HepG2 (cell line): ENCODE results near the gene MIB2. TPM values are rescaled to one million over a fixed set of nuclear protein-coding genes. Genes with fewer than 3 reads are reported as not detected.

Source experiments
- CBX1 ChIP-seq: IDR thresholded peaks from one replicate; pipeline ENCODE4 v1.6.1; 2016; ENCODE audit warnings: antibody characterized with exemption, low read depth
- DR1 ChIP-seq: sonication (generic); formaldehyde crosslinking; IDR thresholded peaks from 2 replicates; pipeline ENCODE4 v1.8.0; 2021; ENCODE audit warnings: mild to moderate bottlenecking, missing genetic modification reagents, inconsistent platforms
- ETV5 ChIP-seq: IDR thresholded peaks from 2 replicates; pipeline ENCODE4 v1.6.1; 2018; ENCODE audit warnings: missing biosample characterization, missing genetic modification reagents, inconsistent platforms, borderline replicate concordance
- GZF1 ChIP-seq: sonication (generic); formaldehyde crosslinking; IDR thresholded peaks from 2 replicates; pipeline ENCODE4 v1.5.1; 2020; ENCODE audit warnings: mild to moderate bottlenecking, missing genetic modification reagents
- HNRNPL ChIP-seq: fragments of 200-400 bp; formaldehyde crosslinking; IDR thresholded peaks from 2 replicates; pipeline ENCODE4 v1.6.1; 2017; ENCODE audit warnings: mild to moderate bottlenecking, low read depth, low read length
- MATR3 ChIP-seq: sonication (generic); formaldehyde crosslinking; IDR thresholded peaks from 2 replicates; pipeline ENCODE4 v1.4.0; 2020; ENCODE audit warnings: missing genetic modification reagents
- PBX2 ChIP-seq: IDR thresholded peaks from 2 replicates; pipeline ENCODE4 v1.6.1; 2016; ENCODE audit warnings: control low read depth
- RARA ChIP-seq: IDR thresholded peaks from 2 replicates; pipeline ENCODE4 v1.6.1; 2016; ENCODE audit warnings: missing genetic modification reagents, missing compliant biosample characterization
- SAP130 ChIP-seq: IDR thresholded peaks from 2 replicates; pipeline ENCODE4 v1.6.1; 2016; ENCODE audit warnings: low read depth
- SPEN ChIP-seq: sonication (generic); formaldehyde crosslinking; IDR thresholded peaks from 2 replicates; pipeline ENCODE4 v1.5.1; 2020; ENCODE audit warnings: low read depth, mild to moderate bottlenecking, missing genetic modification reagents
- TAF15 ChIP-seq: fragments of 200-400 bp; formaldehyde crosslinking; IDR thresholded peaks from one replicate; pipeline ENCODE4 v1.6.1; 2018; ENCODE audit warnings: mild to moderate bottlenecking, low read depth, low read length; ENCODE audit not compliant: poor library complexity, severe bottlenecking
- ZFYVE20 ChIP-seq: sonication (generic); formaldehyde crosslinking; IDR thresholded peaks from 2 replicates; pipeline ENCODE4 v1.8.0; 2023; ENCODE audit warnings: low read depth, mild to moderate bottlenecking, moderate library complexity, missing genetic modification reagents, borderline replicate concordance
- ZNF138 ChIP-seq: sonication (generic); formaldehyde crosslinking; IDR thresholded peaks from 2 replicates; pipeline ENCODE4 v1.5.0; 2020; ENCODE audit warnings: mild to moderate bottlenecking, low read depth, missing genetic modification reagents
- ZNF274 ChIP-seq: sonication (generic); formaldehyde crosslinking; IDR thresholded peaks from 2 replicates; pipeline ENCODE4 v1.5.1; 2020; ENCODE audit warnings: mild to moderate bottlenecking, missing genetic modification reagents
- ZNF496 ChIP-seq: sonication (generic); formaldehyde crosslinking; IDR thresholded peaks from 2 replicates; pipeline ENCODE4 v1.8.1; 2023; ENCODE audit warnings: mild to moderate bottlenecking, moderate library complexity, missing genetic modification reagents; ENCODE audit not compliant: insufficient replicate concordance
- ZNF556 ChIP-seq: sonication (generic); formaldehyde crosslinking; IDR thresholded peaks from 2 replicates; pipeline ENCODE4 v1.4.0; 2020; ENCODE audit warnings: mild to moderate bottlenecking, missing genetic modification reagents, borderline replicate concordance
- ZNF576 ChIP-seq: sonication (generic); formaldehyde crosslinking; IDR thresholded peaks from 2 replicates; pipeline ENCODE4 v1.4.0; 2020; ENCODE audit warnings: mild to moderate bottlenecking, missing genetic modification reagents
- ZNF597 ChIP-seq: sonication (generic); formaldehyde crosslinking; IDR thresholded peaks from 2 replicates; pipeline ENCODE4 v1.5.0; 2020; ENCODE audit warnings: missing genetic modification reagents
- ZNF749 ChIP-seq: sonication (generic); formaldehyde crosslinking; IDR thresholded peaks from 2 replicates; pipeline ENCODE4 v1.8.0; 2022; ENCODE audit warnings: mild to moderate bottlenecking, missing genetic modification reagents, moderate library complexity, borderline replicate concordance
- ZNF781 ChIP-seq: sonication (generic); formaldehyde crosslinking; IDR thresholded peaks from 2 replicates; pipeline ENCODE4 v1.5.1; 2020; ENCODE audit warnings: borderline replicate concordance, mild to moderate bottlenecking, missing genetic modification reagents; ENCODE audit errors: not compliant biosample characterization
- ZNF878 ChIP-seq: sonication (generic); formaldehyde crosslinking; IDR thresholded peaks from 2 replicates; pipeline ENCODE4 v1.8.1; 2023; ENCODE audit warnings: mild to moderate bottlenecking, missing genetic modification reagents, moderate library complexity
- polyA plus RNA-seq, 8 experiments: library from polyadenylated mRNA; depleted of rRNA in 3 of 8; stranded (reverse) in 7 of 8; unstranded in 1 of 8; fragments of >200 nt; fragmentation: Illumina TruSeq in 4 of 8; extraction: Trizol in 4 of 8; gene quantifications; 2 replicates each; pipeline versions ENCODE4 v1.2.1 to v1.2.3, GENCODE V29; 2011 to 2016; ENCODE audit warnings: low read depth in 4 of 8, missing spikeins in 1 of 8, mixed read lengths in 1 of 8; ENCODE audit not compliant: insufficient read depth in 1 of 8
- total RNA-seq, 5 experiments: library from RNA; depleted of rRNA; stranded (reverse); fragments of >200 nt; fragmentation: Illumina TruSeq; extraction: Trizol; gene quantifications; 2 replicates each; pipeline ENCODE4 v1.2.3, GENCODE V29; 2016; ENCODE audit warnings: low read depth in 1 of 5
- TF ChIP-seq, protein P1 (sequence below): sonication (generic); formaldehyde crosslinking; IDR thresholded peaks from 2 replicates; pipeline ENCODE4 v1.8.0; 2022; ENCODE audit warnings: mild to moderate bottlenecking, missing genetic modification reagents, moderate library complexity
- TF ChIP-seq, protein P2 (sequence below): sonication (generic); formaldehyde crosslinking; IDR thresholded peaks from 2 replicates; pipeline ENCODE4 v1.4.0; 2020; ENCODE audit warnings: missing genetic modification reagents, borderline replicate concordance

MIB2 gene
- total and polyA plus RNA-seq, 2 of the 13 experiments (the other 11 are each of a cell fraction or from before 2014, with no cell fraction given) = 19.9 to 30.4 TPM

- TF ChIP-seq ZFYVE20 (CRISPR knock-in tag) (0 out of 2 replicates have a peak, but pooled peaks have one; percentile 14), ZNF556 (CRISPR knock-in tag) (peak; percentile 96), MATR3 (CRISPR knock-in tag) (no peak), ZNF496 (CRISPR knock-in tag) (no peak), HNRNPL (0 out of 2 replicates have a peak, but pooled peaks have one; percentile 38), ZNF878 (no peak), ZNF138 (CRISPR knock-in tag) (no peak), ETV5 (CRISPR knock-in tag) (peak; percentile 30; the same call in 1 of the 2 replicates), SPEN (CRISPR knock-in tag) (peak; percentile 66; the same call in 1 of the 2 replicates), SAP130 (peak; percentile 90), CBX1 (peak; percentile 64), GZF1 (no peak), ZNF597 (CRISPR knock-in tag) (no peak), RARA (peak; percentile 18; the same call in 1 of the 2 replicates), DR1 (no peak), ZNF749 (CRISPR knock-in tag) (no peak; the same call in 1 of the 2 replicates), PBX2 (no peak), TAF15 (peak; percentile 34), ZNF274 (no peak), ZNF781 (no peak), ZNF576 (CRISPR knock-in tag) (no peak; the same call in 1 of the 2 replicates)
- TF ChIP-seq, protein P1, sequence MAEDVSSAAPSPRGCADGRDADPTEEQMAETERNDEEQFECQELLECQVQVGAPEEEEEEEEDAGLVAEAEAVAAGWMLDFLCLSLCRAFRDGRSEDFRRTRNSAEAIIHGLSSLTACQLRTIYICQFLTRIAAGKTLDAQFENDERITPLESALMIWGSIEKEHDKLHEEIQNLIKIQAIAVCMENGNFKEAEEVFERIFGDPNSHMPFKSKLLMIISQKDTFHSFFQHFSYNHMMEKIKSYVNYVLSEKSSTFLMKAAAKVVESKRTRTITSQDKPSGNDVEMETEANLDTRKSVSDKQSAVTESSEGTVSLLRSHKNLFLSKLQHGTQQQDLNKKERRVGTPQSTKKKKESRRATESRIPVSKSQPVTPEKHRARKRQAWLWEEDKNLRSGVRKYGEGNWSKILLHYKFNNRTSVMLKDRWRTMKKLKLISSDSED (CRISPR knock-in tag) = no peak
- TF ChIP-seq, protein P2, sequence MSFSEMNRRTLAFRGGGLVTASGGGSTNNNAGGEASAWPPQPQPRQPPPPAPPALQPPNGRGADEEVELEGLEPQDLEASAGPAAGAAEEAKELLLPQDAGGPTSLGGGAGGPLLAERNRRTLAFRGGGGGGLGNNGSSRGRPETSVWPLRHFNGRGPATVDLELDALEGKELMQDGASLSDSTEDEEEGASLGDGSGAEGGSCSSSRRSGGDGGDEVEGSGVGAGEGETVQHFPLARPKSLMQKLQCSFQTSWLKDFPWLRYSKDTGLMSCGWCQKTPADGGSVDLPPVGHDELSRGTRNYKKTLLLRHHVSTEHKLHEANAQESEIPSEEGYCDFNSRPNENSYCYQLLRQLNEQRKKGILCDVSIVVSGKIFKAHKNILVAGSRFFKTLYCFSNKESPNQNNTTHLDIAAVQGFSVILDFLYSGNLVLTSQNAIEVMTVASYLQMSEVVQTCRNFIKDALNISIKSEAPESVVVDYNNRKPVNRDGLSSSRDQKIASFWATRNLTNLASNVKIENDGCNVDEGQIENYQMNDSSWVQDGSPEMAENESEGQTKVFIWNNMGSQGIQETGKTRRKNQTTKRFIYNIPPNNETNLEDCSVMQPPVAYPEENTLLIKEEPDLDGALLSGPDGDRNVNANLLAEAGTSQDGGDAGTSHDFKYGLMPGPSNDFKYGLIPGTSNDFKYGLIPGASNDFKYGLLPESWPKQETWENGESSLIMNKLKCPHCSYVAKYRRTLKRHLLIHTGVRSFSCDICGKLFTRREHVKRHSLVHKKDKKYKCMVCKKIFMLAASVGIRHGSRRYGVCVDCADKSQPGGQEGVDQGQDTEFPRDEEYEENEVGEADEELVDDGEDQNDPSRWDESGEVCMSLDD (CRISPR knock-in tag) = no peak
Measured at GRCh38 chr1:1615256-1616044, at the start of gene MIB2 (continued).
